ENCODE results near the gene RTRAF. TPM values are rescaled to one million over a fixed set of nuclear protein-coding genes. Genes with fewer than 3 reads are reported as not detected.

Gene RTRAF
- total RNA-seq, 1 donor from 2014 or later = 60.5 TPM

DNA sequence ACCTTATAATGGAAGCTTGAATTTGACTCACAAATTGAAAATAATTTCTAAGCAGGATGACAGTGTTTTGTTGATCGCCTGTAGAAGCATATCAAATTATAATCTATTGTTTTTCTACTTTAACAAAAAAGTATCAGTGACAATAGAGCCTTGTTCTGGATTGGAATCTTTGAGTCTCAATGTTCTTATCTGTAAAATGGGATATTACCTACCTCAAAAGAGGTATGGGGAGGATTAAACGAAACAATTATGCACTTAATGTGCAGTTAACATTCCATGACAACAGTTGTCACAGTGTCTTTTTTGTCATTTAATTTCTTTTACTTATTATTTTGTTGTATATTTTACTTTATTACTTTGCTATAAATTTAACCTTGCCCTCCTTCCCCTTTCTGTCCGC, 1.1 kb downstream of the RTRAF start:
- H3K36me3 ChIP-seq (ENCODE audit: control insufficient read depth in 3 of 3, insufficient read depth in 3 of 3, low read length in 3 of 3) = peaks cover 0 to 31% (median 27%) of the 10 kb centered on the region in 3 donors
- H3K4me3 ChIP-seq (ENCODE audit: low read length in 3 of 3) = peak overlapping the region; percentile 83 to 99 (median 90)
- H3K27ac ChIP-seq (ENCODE audit: low read depth, low read length) = no peak overlapping the region
- no peaks in the 10 kb centered on the region for H3K9me3 ChIP-seq (ENCODE audit: control insufficient read depth in 3 of 3, low read length in 3 of 3)
- H3K27me3 ChIP-seq (ENCODE audit: control insufficient read depth in 3 of 3, insufficient read depth in 3 of 3, low read length in 3 of 3) = no peaks in the 10 kb centered on the region
- peaks cover 9 to 19% (median 17%) of the 10 kb centered on the region in 3 donors for H3K4me1 ChIP-seq (ENCODE audit: control insufficient read depth in 3 of 3, insufficient read depth in 3 of 3, low read length in 3 of 3)
- H3K9ac ChIP-seq (ENCODE audit: low read depth in 1 of 3, low read length in 3 of 3) = peak overlapping the region in 2 of 3 donors; percentile 93 to 97

DNA sequence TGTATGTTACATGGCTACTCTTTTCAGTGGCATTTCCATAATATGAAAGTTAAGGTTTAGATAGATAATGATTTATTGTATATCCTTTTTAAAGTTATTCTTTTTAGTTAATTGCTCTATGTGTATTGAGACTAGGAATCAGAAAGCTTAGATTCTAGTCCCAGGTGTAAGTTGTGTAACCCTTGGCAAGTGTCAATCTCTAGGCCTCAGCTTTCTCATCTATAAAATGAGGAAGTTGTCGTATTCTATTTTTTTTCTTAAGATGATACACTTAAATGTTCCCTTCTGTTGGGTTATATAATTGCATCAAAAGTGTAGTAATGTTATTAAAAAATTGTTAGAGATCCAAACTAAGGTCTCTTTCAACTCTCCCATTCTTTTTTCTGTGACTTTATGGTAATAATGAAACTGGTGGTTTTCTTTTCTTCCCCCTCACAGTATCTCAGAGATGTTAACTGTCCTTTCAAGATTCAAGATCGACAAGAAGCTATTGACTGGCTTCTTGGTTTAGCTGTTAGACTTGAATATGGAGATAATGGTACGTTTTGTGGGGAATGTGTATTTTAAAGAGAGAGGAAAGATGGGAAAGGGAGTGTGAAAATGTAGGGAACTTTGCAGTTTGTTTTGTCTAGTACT, 4.1 kb downstream of the RTRAF start:
- Histone ChIP-seq H3K27ac (ENCODE audit: low read depth, low read length) (no peak overlapping the region), H3K27me3 (ENCODE audit: control insufficient read depth in 3 of 3, insufficient read depth in 3 of 3, low read length in 3 of 3) (no peaks in the 10 kb centered on the region), H3K9ac (ENCODE audit: low read depth in 1 of 3, low read length in 3 of 3) (no peak overlapping the region), H3K36me3 (ENCODE audit: control insufficient read depth in 3 of 3, insufficient read depth in 3 of 3, low read length in 3 of 3) (peaks cover 0 to 31% (median 28%) of the 10 kb centered on the region in 3 donors), H3K4me1 (ENCODE audit: control insufficient read depth in 3 of 3, insufficient read depth in 3 of 3, low read length in 3 of 3) (peaks cover 8 to 17% (median 16%) of the 10 kb centered on the region in 3 donors), H3K9me3 (ENCODE audit: control insufficient read depth in 3 of 3, low read length in 3 of 3) (no peaks in the 10 kb centered on the region), H3K4me3 (ENCODE audit: low read length in 3 of 3) (no peak overlapping the region)

DNA sequence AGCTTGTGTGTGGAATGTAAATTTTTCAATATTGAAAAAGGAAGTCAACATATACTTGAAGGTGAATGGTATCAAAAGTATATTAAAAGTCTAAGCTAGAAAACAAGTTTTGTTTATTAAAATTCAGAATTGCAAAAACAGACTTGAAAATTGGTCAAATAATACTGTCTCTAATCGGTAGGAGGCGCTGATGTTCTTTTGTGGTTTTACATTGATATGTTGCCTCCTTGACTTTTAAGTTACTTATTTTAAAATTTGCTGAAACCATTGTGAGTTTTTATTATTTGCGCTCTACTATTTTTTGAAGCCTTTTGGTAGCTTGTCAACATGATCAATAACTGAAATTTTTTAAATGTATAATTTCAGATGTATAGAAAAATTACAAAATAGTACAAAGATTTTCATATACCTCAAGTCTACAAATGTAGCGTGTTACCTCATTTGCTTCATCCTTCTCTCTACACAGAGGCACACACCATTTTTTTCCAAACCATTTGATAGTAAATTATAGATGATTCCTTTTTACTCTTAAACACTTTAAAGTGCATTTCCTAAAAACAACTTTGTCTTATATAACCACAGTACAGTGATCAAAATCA, 6.9 kb downstream of the RTRAF start:
- Histone ChIP-seq H3K27me3 (ENCODE audit: control insufficient read depth in 3 of 3, insufficient read depth in 3 of 3, low read length in 3 of 3) (no peaks in the 10 kb centered on the region), H3K27ac (ENCODE audit: low read depth, low read length) (no peak overlapping the region), H3K36me3 (ENCODE audit: control insufficient read depth in 3 of 3, insufficient read depth in 3 of 3, low read length in 3 of 3) (peaks cover 2 to 43% (median 34%) of the 10 kb centered on the region in 3 donors), H3K9ac (ENCODE audit: low read depth in 1 of 3, low read length in 3 of 3) (no peak overlapping the region), H3K4me3 (ENCODE audit: low read length in 3 of 3) (no peak overlapping the region), H3K4me1 (ENCODE audit: control insufficient read depth in 3 of 3, insufficient read depth in 3 of 3, low read length in 3 of 3) (no peaks in the 10 kb centered on the region), H3K9me3 (ENCODE audit: control insufficient read depth in 3 of 3, low read length in 3 of 3) (no peaks in the 10 kb centered on the region)

DNA sequence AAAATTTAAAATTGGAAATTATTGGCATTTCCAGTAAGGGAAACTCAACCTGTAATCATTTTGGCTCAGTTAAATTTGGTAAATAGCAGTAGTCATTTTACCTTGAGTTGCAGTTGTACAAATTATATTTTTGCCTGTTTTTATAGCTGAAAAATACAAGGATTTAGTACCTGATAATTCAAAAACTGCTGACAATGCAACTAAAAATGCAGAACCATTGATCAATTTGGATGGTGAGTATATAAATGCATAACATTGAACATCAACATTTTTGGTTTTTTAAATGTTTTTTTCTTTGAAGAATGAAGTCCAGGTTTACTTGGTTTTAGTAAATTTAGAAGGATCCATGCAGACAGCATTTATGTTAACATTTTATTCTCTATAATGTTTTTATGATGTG, 9.0 kb downstream of the RTRAF start:
- Histone ChIP-seq H3K4me1 (ENCODE audit: control insufficient read depth in 3 of 3, insufficient read depth in 3 of 3, low read length in 3 of 3) (no peaks in the 10 kb centered on the region), H3K36me3 (ENCODE audit: control insufficient read depth in 3 of 3, insufficient read depth in 3 of 3, low read length in 3 of 3) (peaks cover 14 to 49% (median 47%) of the 10 kb centered on the region in 3 donors), H3K9me3 (ENCODE audit: control insufficient read depth in 3 of 3, low read length in 3 of 3) (no peaks in the 10 kb centered on the region), H3K27me3 (ENCODE audit: control insufficient read depth in 3 of 3, insufficient read depth in 3 of 3, low read length in 3 of 3) (no peaks in the 10 kb centered on the region), H3K9ac (ENCODE audit: low read depth in 1 of 3, low read length in 3 of 3) (no peak overlapping the region), H3K27ac (ENCODE audit: low read depth, low read length) (no peak overlapping the region), H3K4me3 (ENCODE audit: low read length in 3 of 3) (no peak overlapping the region)

DNA sequence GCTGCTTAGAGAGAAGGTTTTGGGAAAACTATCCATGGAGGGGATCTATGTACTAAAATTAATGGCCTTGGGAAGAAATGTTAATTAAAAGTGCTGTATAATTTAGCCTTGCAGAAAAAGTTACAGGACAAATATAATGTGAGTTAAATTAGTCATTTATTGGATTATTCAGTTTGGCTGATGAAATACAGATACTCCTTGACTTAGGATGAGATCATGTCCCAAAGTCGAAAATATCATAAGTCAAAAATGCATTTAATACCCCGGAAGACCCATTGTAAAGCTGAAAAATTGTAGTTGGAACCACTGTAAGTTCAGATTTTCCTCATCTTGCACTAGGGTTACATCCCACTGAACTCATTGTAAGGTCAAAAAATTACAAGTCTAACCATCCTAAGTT, 9.7 kb downstream of the RTRAF start:
- H3K4me3 ChIP-seq (ENCODE audit: low read length in 3 of 3) = no peak overlapping the region
- H3K36me3 ChIP-seq (ENCODE audit: control insufficient read depth in 3 of 3, insufficient read depth in 3 of 3, low read length in 3 of 3) = peaks cover 14 to 50% (median 48%) of the 10 kb centered on the region in 3 donors
- H3K4me1 ChIP-seq (ENCODE audit: control insufficient read depth in 3 of 3, insufficient read depth in 3 of 3, low read length in 3 of 3) = no peaks in the 10 kb centered on the region
- no peaks in the 10 kb centered on the region for H3K9me3 ChIP-seq (ENCODE audit: control insufficient read depth in 3 of 3, low read length in 3 of 3)
- H3K27ac ChIP-seq (ENCODE audit: low read depth, low read length) = no peak overlapping the region
- H3K9ac ChIP-seq (ENCODE audit: low read depth in 1 of 3, low read length in 3 of 3) = no peak overlapping the region
- H3K27me3 ChIP-seq (ENCODE audit: control insufficient read depth in 3 of 3, insufficient read depth in 3 of 3, low read length in 3 of 3) = no peaks in the 10 kb centered on the region

DNA sequence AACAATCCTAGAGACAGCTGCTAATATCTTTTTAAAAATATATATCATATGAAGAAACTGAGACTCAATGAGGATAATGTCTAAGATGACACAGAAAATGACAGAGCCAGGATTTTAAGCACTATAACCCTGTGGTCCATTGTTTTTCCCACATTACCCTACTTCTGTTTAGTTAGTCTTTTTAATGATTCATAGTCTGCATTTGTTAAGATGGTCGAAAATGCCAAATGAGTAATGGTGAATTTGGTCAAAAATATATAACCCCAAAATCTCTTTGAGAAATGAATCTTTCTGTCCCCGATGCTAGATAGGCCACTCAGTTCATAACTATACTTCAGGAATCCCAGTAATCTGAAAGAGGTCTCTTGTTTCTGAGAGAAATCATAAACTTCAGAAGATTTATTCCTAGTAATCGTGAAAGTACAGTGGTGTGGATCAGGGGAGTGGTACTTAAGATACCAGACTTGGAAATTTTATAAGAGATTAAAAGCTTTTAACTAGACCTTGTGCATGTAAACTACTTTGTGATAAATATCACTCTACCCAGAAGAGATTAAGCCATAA, 10.8 kb downstream of the RTRAF start:
- no peaks in the 10 kb centered on the region for H3K4me1 ChIP-seq (ENCODE audit: control insufficient read depth in 3 of 3, insufficient read depth in 3 of 3, low read length in 3 of 3)
- no peaks in the 10 kb centered on the region for H3K27me3 ChIP-seq (ENCODE audit: control insufficient read depth in 3 of 3, insufficient read depth in 3 of 3, low read length in 3 of 3)
- no peak overlapping the region for H3K4me3 ChIP-seq (ENCODE audit: low read length in 3 of 3)
- H3K9me3 ChIP-seq (ENCODE audit: control insufficient read depth in 3 of 3, low read length in 3 of 3) = no peaks in the 10 kb centered on the region
- no peak overlapping the region for H3K27ac ChIP-seq (ENCODE audit: low read depth, low read length)
- H3K36me3 ChIP-seq (ENCODE audit: control insufficient read depth in 3 of 3, insufficient read depth in 3 of 3, low read length in 3 of 3) = peaks cover 21 to 53% (median 44%) of the 10 kb centered on the region in 3 donors
- H3K9ac ChIP-seq (ENCODE audit: low read depth in 1 of 3, low read length in 3 of 3) = no peak overlapping the region

DNA sequence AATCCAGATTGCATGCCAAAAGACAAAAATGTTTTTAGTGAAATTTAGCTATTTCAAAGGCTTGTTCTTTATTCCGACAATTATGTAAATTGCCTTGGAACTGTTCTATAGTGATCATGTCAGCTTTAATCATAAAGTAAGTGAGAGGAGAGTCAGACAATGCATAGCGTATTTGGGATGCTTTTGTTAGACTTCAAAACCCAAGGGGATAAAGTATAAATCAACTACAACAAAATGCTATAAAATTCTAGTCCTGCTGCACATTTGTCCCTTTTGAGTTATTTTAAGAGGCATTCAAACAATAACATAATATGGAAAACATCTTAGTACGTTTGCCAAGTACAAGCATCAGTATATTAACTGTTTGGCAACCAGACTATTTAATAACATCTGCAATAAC, 11.3 kb downstream of the RTRAF start:
- peaks cover 26 to 54% (median 49%) of the 10 kb centered on the region in 3 donors for H3K36me3 ChIP-seq (ENCODE audit: control insufficient read depth in 3 of 3, insufficient read depth in 3 of 3, low read length in 3 of 3)
- H3K4me3 ChIP-seq (ENCODE audit: low read length in 3 of 3) = no peak overlapping the region
- H3K9ac ChIP-seq (ENCODE audit: low read depth in 1 of 3, low read length in 3 of 3) = no peak overlapping the region
- no peak overlapping the region for H3K27ac ChIP-seq (ENCODE audit: low read depth, low read length)
- no peaks in the 10 kb centered on the region for H3K9me3 ChIP-seq (ENCODE audit: control insufficient read depth in 3 of 3, low read length in 3 of 3)
- H3K4me1 ChIP-seq (ENCODE audit: control insufficient read depth in 3 of 3, insufficient read depth in 3 of 3, low read length in 3 of 3) = no peaks in the 10 kb centered on the region
- no peaks in the 10 kb centered on the region for H3K27me3 ChIP-seq (ENCODE audit: control insufficient read depth in 3 of 3, insufficient read depth in 3 of 3, low read length in 3 of 3)

DNA sequence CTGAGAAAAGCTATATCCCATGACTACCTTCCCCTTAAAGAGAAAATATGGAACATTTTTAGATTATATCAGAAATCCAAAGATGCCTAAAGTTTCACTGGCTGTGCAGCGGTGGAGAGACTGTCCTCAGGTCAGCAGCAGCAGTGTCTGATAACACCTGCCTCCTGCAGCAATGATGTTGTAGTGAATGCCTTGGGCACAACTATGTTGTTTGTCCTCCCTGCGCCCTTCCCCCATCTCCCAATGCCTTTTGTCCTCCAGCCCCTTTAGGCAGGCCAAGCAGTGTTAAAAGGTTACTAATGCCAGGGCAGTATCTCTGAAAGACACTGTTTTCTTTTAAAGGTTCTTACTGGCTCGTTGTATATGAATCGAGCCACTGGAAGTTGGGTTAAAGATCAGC, 13.2 kb downstream of the RTRAF start:
- no peaks in the 10 kb centered on the region for H3K4me1 ChIP-seq (ENCODE audit: control insufficient read depth in 3 of 3, insufficient read depth in 3 of 3, low read length in 3 of 3)
- H3K4me3 ChIP-seq (ENCODE audit: low read length in 3 of 3) = no peak overlapping the region
- no peaks in the 10 kb centered on the region for H3K9me3 ChIP-seq (ENCODE audit: control insufficient read depth in 3 of 3, low read length in 3 of 3)
- no peak overlapping the region for H3K27ac ChIP-seq (ENCODE audit: low read depth, low read length)
- no peaks in the 10 kb centered on the region for H3K27me3 ChIP-seq (ENCODE audit: control insufficient read depth in 3 of 3, insufficient read depth in 3 of 3, low read length in 3 of 3)
- no peak overlapping the region for H3K9ac ChIP-seq (ENCODE audit: low read depth in 1 of 3, low read length in 3 of 3)
- H3K36me3 ChIP-seq (ENCODE audit: control insufficient read depth in 3 of 3, insufficient read depth in 3 of 3, low read length in 3 of 3) = peaks cover 29 to 69% (median 62%) of the 10 kb centered on the region in 3 donors

DNA sequence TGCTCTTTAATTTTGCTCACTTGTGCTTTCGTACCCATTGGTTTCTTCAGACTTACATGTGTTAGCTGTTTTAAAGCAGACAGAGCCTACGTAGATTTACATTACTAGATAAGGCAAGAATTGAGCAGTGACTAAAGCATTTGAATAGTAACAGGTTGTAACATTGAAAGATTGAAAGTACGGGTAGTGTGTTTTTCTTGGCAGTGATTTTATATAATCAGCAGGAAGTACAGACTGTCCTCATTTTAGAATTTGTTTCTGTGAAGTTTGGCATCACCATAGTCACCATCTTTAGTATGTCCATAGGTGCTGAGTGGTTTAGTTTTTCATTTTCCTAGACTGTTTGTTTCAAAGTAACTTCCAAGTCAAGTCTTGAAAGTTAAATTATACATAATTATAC, 14.0 kb downstream of the RTRAF start:
- no peak overlapping the region for H3K9ac ChIP-seq (ENCODE audit: low read depth in 1 of 3, low read length in 3 of 3)
- no peaks in the 10 kb centered on the region for H3K4me1 ChIP-seq (ENCODE audit: control insufficient read depth in 3 of 3, insufficient read depth in 3 of 3, low read length in 3 of 3)
- no peaks in the 10 kb centered on the region for H3K27me3 ChIP-seq (ENCODE audit: control insufficient read depth in 3 of 3, insufficient read depth in 3 of 3, low read length in 3 of 3)
- no peak overlapping the region for H3K27ac ChIP-seq (ENCODE audit: low read depth, low read length)
- peaks cover 36 to 77% (median 70%) of the 10 kb centered on the region in 3 donors for H3K36me3 ChIP-seq (ENCODE audit: control insufficient read depth in 3 of 3, insufficient read depth in 3 of 3, low read length in 3 of 3)
- H3K4me3 ChIP-seq (ENCODE audit: low read length in 3 of 3) = no peak overlapping the region
- no peaks in the 10 kb centered on the region for H3K9me3 ChIP-seq (ENCODE audit: control insufficient read depth in 3 of 3, low read length in 3 of 3)

DNA sequence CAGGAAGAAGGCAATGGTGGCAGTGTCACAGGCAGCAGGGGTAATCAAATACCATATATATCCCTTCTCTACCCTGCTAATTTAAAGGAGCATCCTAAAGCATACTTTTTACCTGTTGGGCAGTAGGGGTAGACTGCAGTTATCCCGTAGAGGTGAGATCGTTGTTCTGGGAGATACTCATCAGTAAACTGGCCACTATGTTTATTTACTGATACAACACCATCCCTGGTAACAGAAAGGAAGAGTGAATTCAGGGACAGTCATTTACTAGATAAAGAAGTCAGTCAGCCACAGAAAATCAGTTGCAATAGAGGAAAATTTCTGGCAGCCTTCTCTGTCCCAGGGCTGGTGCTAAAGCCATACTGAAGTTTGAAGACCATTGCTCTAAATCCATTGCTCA, 16.3 kb downstream of the RTRAF start:
- H3K27ac ChIP-seq (ENCODE audit: low read depth, low read length) = no peak overlapping the region
- no peaks in the 10 kb centered on the region for H3K9me3 ChIP-seq (ENCODE audit: control insufficient read depth in 3 of 3, low read length in 3 of 3)
- no peaks in the 10 kb centered on the region for H3K4me1 ChIP-seq (ENCODE audit: control insufficient read depth in 3 of 3, insufficient read depth in 3 of 3, low read length in 3 of 3)
- H3K36me3 ChIP-seq (ENCODE audit: control insufficient read depth in 3 of 3, insufficient read depth in 3 of 3, low read length in 3 of 3) = peaks cover 39 to 84% (median 80%) of the 10 kb centered on the region in 3 donors
- no peak overlapping the region for H3K9ac ChIP-seq (ENCODE audit: low read depth in 1 of 3, low read length in 3 of 3)
- H3K27me3 ChIP-seq (ENCODE audit: control insufficient read depth in 3 of 3, insufficient read depth in 3 of 3, low read length in 3 of 3) = no peaks in the 10 kb centered on the region
- H3K4me3 ChIP-seq (ENCODE audit: low read length in 3 of 3) = no peak overlapping the region
